SK-N-SH (cell line): ENCODE measurements around the gene IPO8. TPM values are rescaled to one million over a fixed set of nuclear protein-coding genes. Genes with fewer than 3 reads are reported as not detected.

ENCODE experiments used
- polyA plus RNA-seq, 3 experiments: library from polyadenylated mRNA; depleted of rRNA; stranded (reverse); fragments of >200 nt; gene quantifications; 2 replicates each; pipeline ENCODE4 v1.2.3, GENCODE V29; 2012

IPO8 gene
- polyA plus RNA-seq, 1 of the 3 experiments (the other 2 are of a cell fraction) = 5.8 TPM

Other genes starting within 250 kb of the IPO8 start
- 21.4 and 29.1 TPM in 2 replicates for gene CAPRIN2, start 59.1 kb upstream of the IPO8 start, polyA plus RNA-seq (2012; rRNA removed)
- 6.4 and 6.6 TPM in 2 replicates for gene TSPAN11, start 230.9 kb upstream of the IPO8 start, polyA plus RNA-seq (2012; rRNA removed)